Ishikawa (cell line): ENCODE results near the gene CCDC7.

Experiments used
- CEBPB ChIP-seq: IDR thresholded peaks from 2 replicates; pipeline ENCODE4 v1.6.1; 2012
- CREB1 ChIP-seq: IDR thresholded peaks from 2 replicates; pipeline ENCODE4 v1.6.1; 2012; ENCODE audit warnings: low read depth
- EGR1 ChIP-seq: IDR thresholded peaks from 2 replicates; pipeline ENCODE4 v1.6.1; 2012
- EP300 ChIP-seq: IDR thresholded peaks from 2 replicates; pipeline ENCODE4 v1.6.1; 2012; ENCODE audit warnings: borderline replicate concordance
- FOXM1 ChIP-seq: IDR thresholded peaks from 2 replicates; pipeline ENCODE4 v1.6.1; 2012; ENCODE audit warnings: low read depth, borderline replicate concordance
- MAX ChIP-seq: IDR thresholded peaks from 2 replicates; pipeline ENCODE4 v1.6.1; 2012
- NFIC ChIP-seq: IDR thresholded peaks from 2 replicates; pipeline ENCODE4 v1.6.1; 2012
- RAD21 ChIP-seq: IDR thresholded peaks from 2 replicates; pipeline ENCODE4 v1.6.1; 2012; ENCODE audit warnings: low read depth
- REST ChIP-seq: IDR thresholded peaks from 2 replicates; pipeline ENCODE4 v1.6.1; 2012; ENCODE audit warnings: low read depth, mild to moderate bottlenecking
- TAF1 ChIP-seq: IDR thresholded peaks from 2 replicates; pipeline ENCODE4 v1.6.1; 2012; ENCODE audit warnings: low read depth, mild to moderate bottlenecking
- TCF12 ChIP-seq: IDR thresholded peaks from 2 replicates; pipeline ENCODE4 v1.6.1; 2012; ENCODE audit warnings: low read depth
- TEAD4 ChIP-seq: IDR thresholded peaks from 2 replicates; pipeline ENCODE4 v1.6.1; 2012
- YY1 ChIP-seq: IDR thresholded peaks from 2 replicates; pipeline ENCODE4 v1.6.1; 2012; ENCODE audit warnings: low read depth
- ZBTB7A ChIP-seq: IDR thresholded peaks from 2 replicates; pipeline ENCODE4 v1.6.1; 2012; ENCODE audit warnings: low read depth
- TF ChIP-seq, protein P1 (sequence below): IDR thresholded peaks from 2 replicates; pipeline ENCODE4 v1.6.1; 2012

CCDC7 gene

DNA sequence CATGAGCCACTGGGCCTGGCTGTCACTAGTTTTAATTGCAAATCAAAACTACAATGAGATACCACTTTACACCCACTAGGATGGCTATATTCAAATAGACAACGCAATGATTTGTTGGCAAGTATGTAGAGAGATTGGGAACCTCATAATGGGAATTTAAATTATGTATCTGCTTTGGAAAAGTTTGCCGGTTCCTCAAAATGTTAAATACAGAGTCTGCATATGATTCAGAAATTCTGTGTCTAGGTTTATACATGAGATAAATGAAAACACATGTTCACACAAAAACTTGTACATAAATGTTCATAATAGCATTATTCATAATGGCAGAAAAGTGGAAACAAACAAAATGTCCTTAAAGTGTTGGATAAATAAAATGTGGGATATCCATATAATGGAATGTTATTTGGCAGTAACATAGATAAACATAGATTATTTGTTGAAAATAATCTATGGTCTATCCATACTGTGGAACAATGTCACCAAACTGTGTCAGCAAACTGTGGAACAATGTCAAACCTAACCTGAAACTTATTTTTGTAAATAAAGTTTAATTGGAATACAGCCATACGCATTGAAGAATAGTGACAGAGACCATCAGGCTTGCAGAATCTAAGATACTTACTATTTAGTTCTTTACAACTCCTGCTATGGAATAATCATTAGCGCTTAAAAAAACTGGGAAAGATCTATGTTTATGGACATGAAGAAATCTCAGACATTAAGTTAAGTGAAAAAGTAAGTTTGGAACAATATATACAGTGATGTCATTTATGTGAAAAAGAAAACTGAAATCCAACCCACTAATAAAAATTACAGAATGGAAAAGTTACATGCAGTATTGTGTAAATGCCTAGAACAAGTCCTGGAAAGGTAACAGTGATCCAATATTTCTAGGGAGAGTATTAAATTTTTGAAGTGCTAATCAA lies 70.9 kb downstream of the CCDC7 start:
- TF ChIP-seq MAX (no peak), TCF12 (no peak), EGR1 (no peak), TEAD4 (no peak), FOXM1 (no peak), EP300 (no peak), REST (no peak), CREB1 (no peak), CEBPB (no peak), YY1 (no peak), TAF1 (no peak), ZBTB7A (no peak), RAD21 (no peak), NFIC (no peak)
- TF ChIP-seq, protein P1, sequence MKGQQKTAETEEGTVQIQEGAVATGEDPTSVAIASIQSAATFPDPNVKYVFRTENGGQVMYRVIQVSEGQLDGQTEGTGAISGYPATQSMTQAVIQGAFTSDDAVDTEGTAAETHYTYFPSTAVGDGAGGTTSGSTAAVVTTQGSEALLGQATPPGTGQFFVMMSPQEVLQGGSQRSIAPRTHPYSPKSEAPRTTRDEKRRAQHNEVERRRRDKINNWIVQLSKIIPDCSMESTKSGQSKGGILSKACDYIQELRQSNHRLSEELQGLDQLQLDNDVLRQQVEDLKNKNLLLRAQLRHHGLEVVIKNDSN = no peak

- no peak for TF ChIP-seq EGR1
- no peak for TF ChIP-seq CEBPB
- no peak for TF ChIP-seq RAD21
- TF ChIP-seq EP300 = no peak
- TF ChIP-seq MAX = no peak
- no peak for TF ChIP-seq TAF1
- TF ChIP-seq, protein P1 = no peak
- no peak for TF ChIP-seq FOXM1
- TF ChIP-seq REST = no peak
- no peak for TF ChIP-seq CREB1
Observed at GRCh38 chr10:32530231-32530630, 84.3 kb downstream of the CCDC7 start.

- TF ChIP-seq ZBTB7A = no peak
- no peak for TF ChIP-seq TCF12
- TF ChIP-seq NFIC = no peak
- TF ChIP-seq REST = no peak
- TF ChIP-seq YY1 = no peak
- TF ChIP-seq RAD21 = no peak
- TF ChIP-seq EP300 = no peak
- no peak for TF ChIP-seq MAX
- no peak for TF ChIP-seq TEAD4
- no peak for TF ChIP-seq TAF1
- TF ChIP-seq CREB1 = no peak
- TF ChIP-seq FOXM1 = no peak
- TF ChIP-seq, protein P1 = no peak
- no peak for TF ChIP-seq CEBPB
- no peak for TF ChIP-seq EGR1
Observed at GRCh38 chr10:32538256-32538655, 92.3 kb downstream of the CCDC7 start.
